Measurements from ENCODE around the gene PSMB7.

The PSMB7 gene

DNA sequence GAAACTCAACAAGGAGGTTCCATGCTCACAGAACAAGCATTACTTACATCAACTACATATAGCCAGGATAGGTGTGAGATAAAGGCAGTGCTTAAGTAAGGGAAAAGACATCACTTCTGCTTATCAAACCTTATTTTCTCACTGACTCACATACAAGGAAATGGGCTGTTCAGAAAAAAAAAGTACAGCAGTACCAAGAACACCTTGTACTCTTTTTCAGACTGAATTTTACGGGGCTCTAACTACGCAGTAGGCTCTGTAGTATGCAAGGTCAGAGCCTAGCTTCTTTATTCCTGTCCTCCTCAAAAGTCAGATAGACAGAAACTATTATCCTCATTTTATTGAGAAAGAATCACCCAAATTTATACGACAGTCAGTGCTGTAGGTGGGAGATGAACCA lies 5.8 kb downstream of the PSMB7 start:
- DNase-seq, result no peak

DNA sequence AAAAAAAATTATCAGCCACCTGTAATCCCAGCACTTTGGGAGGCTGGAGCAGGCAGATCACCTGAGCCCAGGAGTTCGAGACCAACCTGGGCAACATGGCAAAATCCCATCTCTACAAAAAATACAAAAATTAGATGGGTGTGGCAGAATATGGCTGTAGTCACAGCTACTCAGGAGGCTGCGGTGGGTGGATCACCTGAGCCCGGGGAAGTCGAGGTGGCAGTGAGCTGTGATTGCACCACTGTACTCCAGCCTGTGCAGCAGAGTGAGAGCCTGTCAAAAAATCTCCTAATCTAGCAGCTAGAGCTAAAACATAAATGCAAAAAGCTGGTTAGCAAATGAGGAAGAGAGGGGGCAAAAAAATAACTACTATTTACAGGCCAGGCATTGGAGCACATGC lies 12.0 kb downstream of the PSMB7 start:
- no peak for DNase-seq

DNA sequence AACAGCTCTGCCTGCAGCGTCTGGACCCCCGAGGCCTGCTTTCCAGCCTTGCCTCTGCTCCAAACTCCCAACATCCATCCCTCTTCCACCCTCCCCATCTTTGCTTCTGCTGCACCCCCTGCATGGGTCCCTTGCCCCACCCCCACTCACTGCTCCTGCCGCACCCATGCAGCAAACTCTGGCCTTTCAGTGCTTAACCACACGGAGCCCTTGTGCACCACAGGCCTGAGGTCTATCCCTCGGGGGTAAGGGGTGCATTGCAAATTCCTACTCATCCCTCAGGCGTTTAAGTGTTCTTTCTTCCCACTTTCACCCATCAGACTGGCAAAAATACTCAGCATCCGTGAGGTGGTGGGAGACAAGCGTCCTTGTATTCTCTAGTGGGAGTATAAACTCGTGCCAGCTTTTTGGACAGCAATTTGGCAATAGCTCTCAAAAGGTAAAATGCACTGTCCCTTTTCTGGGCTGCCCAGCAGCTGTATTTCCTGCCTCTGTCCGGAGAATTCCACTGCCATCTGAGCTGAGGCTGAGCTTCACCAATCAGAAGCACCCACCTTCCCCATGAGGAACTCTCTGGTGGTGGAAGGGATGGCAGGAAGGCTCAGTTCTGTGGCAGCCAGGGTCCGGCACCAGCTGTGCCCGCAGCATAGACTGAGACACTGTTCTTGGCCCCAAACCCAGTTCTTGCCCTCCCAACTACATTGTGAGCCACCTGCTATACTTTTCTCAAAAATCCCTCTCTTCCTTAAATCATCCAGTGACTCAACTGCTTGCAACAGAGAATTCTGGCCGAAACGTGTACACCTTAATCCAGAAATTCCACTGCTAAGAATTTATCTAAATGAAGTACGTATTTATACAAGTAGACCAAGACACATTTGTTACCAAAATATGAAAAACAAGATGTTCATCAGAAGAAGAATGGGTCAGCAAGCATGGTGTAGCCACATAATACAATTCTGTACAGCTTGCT lies 15.0 kb downstream of the PSMB7 start:
- no peak for DNase-seq

DNA sequence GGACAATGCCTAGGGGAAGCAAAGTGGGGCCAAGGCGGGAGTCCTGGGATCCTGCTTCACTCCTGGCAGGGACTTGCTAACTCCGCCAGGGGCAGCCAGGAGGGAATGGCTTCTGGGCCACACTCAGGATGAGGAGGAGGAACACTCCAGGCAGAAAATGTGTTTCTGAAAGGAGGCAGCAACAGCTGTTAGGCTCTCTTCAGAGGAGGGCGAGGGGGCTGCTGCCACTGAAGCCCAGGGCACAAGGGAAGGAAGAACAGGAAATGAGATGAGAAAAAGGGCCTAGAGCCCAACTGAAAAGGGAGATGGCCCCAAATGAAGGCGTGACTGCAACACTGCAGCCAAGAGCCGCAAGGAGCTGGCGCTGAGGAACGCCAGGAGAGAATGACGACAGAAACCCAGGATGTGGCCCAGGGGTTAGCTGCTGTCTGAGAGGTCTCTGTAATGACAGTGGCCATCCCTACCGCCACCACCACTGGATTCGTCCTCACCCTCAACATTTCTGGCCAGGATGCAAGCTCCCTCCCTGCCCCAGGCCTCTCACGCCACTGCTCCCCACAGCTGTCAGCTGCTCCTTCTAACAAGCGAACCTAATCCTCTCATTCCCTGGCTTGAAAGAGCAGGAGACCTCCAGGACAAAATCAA lies 15.8 kb downstream of the PSMB7 start:
- no peak for DNase-seq

DNA sequence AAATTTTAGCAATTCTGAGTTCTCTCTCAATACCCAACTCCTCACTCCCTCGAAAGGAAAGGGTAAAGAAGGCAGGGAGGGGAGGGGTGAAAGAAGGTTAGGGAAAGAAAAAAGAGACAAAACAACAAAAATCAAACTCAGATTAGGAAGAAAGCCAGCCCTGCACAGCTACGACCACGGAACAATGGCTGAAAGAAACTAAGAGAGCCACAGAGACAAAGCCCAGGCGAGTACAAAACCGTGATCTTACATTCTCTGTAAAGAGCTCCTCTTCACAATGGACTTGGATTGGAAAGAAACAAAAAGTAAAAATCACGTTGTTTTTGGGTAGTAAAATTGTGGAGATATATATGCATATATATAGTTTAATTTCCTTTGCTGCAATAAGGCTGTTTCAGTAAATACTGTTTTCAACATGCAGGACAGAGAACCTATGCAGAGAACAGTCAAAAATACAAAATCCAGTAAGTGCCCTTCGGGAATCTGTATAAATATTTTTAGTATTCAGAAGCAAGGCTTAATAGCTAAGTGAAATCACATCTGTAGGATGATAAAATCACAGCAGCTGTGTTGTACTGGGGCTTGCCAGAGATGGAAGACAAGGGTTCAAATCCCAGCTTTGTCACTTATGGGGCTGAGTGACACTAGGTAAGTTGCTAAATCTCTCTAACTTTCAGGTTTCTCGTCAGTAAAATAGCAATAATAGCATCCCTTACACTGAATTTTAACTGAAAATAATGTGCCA lies 16.9 kb downstream of the PSMB7 start:
- DNase-seq, result no peak

DNA sequence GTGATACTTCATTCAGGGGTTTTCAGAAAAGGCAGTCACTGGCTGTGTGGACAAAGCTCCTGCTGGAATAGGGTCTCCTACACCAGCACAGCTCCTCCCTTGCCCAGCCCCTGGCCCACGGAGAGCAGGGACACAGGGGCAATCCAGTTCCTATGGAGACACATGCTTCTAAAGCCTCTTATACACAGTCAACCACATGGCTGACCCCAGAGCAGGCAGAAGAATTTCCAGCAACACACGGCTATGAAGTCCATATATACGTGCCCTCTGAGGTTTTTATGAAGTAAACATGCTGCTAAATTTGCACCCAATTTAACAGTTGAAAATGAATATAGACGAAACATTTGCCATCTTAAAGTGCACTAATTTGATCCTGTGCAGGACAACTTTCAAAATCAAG lies 19.4 kb downstream of the PSMB7 start:
- DNase-seq, result no peak

DNA sequence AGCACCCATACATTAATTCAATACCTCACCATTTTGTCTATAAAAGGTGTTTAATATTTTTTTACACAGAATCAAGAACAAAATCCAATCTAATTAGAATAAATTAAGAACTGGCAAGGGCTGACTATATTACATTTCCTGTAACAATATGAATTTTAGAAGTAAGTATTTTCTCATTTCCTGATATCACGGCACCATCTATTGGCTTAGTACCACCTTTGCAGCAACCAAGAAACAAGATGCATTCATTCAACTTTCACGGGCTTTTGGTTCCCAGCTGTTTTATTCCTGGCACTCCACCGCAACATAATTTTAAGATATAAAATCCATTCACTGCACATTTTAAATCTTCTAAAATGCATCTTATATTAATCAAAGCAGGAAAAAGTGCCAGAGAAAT lies 20.6 kb downstream of the PSMB7 start:
- no peak for DNase-seq

DNA sequence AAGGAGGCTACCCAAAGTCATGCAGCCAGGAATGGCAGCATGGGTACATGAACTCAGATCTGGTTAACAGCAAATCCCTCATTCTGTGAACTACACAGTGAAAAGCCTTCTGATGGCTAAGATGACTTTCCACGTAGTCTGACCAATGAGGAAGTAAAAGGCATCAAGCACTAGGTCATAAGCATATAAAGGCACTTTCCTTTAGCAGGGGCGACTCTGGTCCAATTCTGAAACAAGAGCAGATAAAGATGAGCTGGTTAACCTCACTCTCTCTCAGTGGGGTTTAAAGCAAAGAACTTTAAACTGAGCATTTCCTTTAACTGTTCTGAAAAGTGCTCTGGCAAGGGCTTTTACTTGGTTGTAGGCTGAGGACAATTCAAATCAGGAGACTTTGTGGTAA lies 21.1 kb downstream of the PSMB7 start:
- DNase-seq, result no peak

DNA sequence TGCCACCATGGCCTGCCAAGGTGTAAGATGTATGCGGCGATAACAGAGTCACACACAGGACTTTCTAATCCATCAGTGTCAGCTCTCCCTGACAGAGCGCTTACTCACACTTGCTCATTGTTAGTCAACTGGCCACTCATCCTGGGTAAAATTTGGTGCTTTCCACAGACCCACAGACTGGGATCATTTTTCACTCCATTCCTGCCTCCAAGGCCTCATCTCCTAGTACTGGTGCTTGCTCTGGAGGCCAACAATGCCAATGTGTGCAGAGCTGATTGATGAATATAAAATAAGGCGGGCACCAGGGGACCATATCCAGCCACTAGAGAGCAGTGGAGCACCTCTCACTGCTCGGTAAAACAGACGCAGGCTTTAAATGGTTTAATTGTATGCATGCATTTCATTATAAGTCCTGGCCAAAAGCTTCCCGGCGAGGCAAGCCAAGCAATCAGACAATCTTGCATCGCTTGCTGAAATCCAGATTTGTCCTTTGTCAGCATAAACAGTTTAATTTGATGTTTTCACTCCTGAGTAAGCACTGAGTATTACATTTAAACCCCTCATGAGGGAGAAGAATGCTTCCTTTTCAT lies 22.3 kb downstream of the PSMB7 start:
- no peak for DNase-seq

DNA sequence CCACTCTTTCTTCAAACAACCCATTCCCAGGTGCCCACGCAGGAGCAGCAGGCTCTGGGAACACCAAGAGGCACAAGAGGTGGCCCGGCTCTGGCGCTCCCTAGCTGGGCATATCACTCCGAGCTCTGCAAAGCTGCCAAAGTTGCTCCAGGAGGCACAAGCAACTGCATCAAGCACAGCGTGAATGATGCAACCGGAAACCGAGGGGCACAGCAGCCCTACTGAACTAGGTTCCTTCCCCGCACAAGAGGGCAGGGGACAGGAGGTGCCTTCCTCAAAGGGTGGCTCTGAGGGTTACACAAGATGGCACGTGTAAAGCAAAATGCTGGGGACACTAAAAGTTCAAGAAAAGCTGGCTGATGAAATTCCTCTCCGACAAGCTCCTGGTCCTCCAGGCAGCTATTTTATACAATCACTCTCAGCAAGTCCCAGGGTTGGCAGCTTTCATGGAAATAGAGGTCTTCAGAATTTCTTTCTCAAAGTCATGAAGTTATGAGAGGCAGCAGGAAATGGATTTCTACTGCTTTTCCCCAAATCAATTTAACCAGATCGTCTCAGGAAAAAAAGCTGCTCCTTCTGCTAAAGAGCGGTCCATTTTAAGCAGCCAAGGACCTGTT lies 22.9 kb downstream of the PSMB7 start:
- DNase-seq, result no peak

DNA sequence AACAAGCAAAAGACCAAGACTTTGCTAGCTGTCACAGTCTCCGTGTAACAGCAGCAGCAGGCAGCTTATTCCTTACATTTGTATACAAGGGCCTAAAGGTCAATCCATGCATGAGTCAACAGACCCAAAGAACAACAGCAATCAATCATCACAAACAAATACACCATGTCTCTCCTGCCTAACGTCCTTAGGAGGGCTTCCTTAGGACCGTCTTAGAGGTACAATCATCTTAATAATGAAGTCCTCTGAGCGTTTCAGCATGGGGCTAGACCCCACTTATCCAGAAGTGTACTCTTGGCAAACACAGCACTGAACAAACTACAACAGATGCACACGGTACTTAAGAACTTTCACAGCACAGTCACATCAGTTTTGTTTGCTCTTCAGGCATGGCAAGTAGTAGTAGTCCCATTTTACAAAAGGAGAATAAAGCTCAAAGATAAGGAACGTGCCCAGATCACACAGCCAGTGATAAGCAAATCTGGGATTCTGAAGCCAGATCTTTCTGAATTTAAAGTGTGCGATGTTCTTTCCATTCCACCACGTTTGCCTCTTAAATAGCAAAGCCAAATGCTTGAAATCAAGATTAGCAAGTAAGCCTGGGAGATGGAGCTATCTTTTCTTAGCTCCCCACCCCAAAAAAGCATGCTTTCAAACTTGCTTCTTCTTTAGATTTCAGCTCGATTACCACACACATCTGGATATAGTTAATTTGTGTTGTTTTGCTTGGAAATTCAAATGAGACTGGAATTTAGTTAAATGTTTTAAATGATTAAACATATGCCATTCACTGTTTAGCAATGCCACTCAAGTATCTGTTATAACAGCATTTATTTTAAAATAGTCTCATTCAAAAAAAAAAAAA lies 24.2 kb downstream of the PSMB7 start:
- no peak for DNase-seq

DNA sequence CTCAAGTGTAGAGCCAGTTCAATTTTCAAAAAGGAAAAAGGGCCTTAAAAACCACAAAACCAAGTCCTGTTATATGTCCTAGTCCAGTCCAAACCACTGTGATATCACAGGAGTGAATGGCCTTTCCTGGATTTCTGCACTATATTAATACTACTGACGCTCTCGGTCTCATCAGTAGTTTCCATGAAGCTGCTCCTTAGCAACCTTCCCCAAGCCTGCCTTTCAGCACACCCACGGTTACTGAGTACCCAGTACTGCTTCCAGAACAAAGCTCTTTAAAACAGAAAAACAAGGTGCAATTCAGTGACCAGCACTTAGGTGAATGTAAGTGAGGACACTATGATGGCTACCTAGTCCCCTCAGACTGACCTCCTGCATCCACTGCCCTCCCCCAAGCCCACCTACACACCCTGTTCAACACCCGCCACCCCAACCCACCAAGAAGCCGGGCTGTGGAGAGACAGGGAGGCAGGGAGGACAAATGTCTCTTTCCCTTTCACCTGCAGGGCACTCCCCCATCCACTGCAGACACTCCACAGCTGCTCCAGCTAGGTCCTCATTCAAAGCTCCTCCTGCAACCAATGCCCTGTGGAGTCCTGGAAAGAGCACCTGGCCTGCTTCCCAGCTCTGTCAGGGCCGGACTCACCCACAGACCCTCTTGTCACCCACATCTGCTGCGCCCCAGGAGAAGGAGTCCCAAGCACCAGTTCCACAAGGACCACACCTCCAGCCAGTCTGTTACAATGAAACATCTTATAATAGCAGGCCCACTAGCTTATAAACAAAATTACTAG lies 25.9 kb downstream of the PSMB7 start:
- DNase-seq, result no peak

DNA sequence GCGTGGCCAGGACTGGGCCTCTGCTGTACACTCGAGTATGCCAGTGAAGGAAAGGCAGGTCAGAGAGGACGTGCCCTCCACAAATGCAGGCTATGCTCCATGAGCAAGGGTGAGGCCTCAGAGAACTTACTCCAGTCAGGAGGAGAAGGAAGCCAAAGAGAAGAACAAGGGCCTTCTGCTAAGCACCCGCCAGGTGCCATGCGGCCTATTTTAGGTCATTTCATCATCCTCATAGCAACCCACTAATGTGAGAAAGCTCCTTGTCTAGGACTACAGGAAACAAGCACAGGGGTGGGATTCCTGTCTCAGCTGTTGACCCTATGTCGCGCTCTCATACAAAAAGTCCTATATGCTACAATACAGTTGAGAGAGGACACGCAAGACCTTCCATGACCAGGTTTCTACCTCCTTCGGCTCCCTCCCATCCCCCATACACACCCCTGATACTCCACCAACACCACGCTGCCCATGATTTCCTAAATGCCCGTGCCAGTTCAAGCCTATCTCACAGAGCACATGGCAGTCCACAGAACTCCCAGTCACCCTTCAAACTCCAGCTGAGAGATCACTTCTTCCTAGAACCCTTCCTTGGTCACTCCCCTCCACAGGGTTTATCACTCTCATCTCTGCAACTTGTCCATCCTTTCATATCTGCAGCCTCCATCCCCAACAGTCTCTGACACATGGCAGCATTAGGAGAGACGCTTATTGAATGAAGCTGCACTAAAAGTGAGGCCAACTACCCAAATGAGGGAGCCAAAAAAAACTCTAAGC lies 26.8 kb downstream of the PSMB7 start:
- no peak for DNase-seq

DNA sequence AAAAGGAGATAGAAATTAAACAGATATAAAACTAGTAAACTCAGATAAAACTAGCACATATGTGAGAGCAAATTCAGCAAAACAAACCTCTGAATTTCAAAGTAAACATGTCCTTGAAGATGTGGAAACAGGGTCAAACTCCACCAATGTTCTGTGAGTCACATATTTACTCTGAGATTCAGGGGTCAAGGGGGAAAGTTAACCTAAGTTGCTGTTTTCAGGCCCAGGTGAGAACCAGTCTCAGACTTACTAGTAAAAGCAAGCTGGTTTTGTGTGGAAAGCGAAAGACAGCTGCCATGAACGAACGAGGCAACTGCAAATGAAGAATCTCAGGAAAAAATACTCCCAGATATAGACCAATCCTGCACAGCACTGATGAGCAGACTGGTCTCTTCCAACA lies 29.0 kb downstream of the PSMB7 start:
- no peak for DNase-seq

DNA sequence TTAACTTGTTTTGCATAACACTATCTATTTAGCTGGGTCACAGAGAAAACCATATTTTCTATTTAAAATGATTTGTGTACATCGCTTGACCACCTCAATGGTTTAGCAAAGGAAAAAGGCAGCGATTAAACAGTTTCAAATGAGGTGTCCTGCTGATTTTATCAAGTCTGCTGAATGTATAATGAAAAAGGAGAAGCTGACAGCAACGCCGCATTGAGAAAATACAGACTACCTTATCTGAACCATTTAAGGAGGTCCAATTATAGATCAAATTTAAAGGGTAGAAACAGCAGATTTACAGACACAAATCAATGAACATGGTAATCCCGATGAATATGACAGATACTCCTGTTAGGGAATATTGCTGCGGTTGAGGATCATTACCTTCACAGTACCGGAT lies 29.6 kb downstream of the PSMB7 start:
- no peak for DNase-seq

DNA sequence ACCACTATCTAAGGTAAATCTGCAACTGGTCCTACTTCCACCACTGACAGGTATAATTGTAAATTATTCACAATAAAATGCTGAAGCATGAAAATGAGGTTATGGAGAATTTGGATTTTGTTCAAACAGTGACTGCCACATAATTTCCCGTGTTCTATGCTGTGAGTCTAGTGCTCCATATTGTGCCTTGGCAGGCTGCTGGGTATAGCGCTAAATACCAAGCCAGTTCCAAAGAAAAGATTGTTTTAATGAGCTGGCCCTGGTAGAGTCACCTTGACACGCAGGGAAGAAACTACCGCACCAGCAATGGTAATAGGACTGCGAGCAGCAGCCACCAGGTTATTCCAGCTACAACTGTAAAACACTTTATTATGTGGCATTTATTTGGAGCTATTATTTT lies 30.4 kb downstream of the PSMB7 start:
- no peak for DNase-seq

DNA sequence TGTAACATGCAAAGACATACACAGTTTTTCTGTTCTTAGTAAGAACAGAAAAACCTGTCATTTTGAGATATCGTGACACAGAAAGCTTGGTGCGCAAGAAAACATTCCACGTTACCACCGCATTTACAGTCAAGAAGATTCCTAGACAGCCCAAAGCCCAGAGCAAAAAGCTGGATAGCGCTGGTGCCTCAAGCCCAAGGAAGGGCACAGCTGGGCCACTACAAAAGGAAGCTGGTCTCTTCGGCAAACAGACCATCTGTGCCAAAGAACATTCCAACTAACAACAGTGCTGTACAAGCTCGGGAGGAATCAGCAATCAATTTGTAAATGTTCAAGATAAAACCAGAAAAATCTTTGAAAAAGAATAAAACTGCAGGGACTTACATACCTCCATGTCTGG lies 31.0 kb downstream of the PSMB7 start:
- no peak for DNase-seq

DNA sequence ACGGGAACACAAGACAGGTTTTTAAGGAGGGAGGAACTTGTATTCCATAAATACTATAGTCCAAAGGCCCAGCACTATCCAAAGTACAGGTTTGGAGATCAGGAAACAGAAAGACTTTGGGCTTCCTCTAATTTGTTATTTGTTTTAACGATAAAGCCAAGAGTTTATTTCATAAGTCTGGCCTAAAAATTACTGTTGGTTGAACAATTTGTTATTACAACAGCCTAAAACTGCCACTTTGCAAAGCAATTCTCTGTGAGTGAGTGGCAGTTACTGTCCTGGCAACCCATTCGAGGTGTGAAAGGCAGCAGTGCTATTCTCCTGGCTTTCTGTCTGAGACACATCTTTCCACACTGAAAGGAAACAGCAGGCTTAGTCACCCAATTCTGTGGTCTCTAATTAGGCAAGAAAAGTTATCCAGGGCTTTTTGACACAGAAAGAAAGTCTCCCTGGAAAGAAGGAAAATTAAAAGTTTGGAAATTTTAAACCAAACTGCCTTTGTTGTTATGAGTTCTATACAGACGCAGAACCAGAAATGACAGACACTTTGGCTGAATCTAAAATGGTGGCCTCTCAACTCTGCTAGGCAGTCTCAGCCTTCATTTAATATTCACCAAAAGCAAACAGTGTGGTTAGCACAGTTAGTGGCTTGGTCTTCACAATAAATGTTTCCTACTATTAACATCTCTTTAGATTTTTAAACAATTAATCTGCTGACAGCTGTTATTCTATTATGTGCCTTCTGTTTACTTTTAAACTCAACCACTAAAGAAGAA lies 33.9 kb downstream of the PSMB7 start:
- DNase-seq, result no peak
